ENCODE measurements around the gene ARSA.

DNA sequence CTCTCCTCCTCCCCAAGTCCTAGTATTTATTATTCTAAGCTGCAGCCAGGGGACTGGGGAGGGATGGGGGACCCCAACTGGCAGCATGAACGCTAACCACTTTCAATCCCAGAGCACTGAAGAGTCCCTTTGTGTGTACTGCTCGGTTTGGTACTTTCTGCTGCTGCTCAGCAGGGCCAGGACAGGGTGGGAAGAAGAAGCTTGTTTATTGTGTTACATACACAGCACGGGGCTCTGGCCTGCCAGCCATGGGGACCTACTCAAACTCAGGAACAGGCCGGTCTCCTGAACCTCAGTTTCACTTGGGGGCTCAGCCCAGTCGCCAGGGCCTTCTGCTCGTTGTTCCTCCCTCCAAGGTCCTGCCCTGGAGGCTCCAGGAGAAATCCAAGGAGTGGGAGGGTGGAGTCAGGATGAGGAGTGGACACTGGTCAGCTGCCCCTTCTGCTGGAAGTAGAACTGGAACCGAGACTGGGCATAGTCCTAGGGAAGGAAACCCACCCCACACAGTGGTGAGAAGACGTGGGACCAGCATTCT lies 49.1 kb downstream of the ARSA start:
- TF ChIP-seq, protein P1, sequence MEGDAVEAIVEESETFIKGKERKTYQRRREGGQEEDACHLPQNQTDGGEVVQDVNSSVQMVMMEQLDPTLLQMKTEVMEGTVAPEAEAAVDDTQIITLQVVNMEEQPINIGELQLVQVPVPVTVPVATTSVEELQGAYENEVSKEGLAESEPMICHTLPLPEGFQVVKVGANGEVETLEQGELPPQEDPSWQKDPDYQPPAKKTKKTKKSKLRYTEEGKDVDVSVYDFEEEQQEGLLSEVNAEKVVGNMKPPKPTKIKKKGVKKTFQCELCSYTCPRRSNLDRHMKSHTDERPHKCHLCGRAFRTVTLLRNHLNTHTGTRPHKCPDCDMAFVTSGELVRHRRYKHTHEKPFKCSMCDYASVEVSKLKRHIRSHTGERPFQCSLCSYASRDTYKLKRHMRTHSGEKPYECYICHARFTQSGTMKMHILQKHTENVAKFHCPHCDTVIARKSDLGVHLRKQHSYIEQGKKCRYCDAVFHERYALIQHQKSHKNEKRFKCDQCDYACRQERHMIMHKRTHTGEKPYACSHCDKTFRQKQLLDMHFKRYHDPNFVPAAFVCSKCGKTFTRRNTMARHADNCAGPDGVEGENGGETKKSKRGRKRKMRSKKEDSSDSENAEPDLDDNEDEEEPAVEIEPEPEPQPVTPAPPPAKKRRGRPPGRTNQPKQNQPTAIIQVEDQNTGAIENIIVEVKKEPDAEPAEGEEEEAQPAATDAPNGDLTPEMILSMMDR (IDR thresholded peaks at IDR 0.05): no peak
- TF ChIP-seq POLR2A (IDR thresholded peaks at IDR 0.05) (peak in 1 of 2 donors; percentile 25), EP300 (IDR thresholded peaks at IDR 0.05) (no peak)
